COLO829 (cell line): Measurements from ENCODE around the gene HPRT1.

Source experiments
- DNase-seq: peaks from one replicate; pipeline ENCODE4 v3.0.0; 2012; ENCODE audit warnings: low spot score

Gene HPRT1

GRCh38 chrX:134543288-134543687, 83.3 kb downstream of the HPRT1 start:
- DNase-seq = no peak

- DNase-seq = no peak
Measured at GRCh38 chrX:134544135-134544512, 84.2 kb downstream of the HPRT1 start.

GRCh38 chrX:134544513-134545151, 84.7 kb downstream of the HPRT1 start:
- no peak for DNase-seq

- DNase-seq = no peak
Measured at GRCh38 chrX:134545510-134545909, 85.5 kb downstream of the HPRT1 start.

- no peak for DNase-seq
Measured at GRCh38 chrX:134546187-134546586, 86.2 kb downstream of the HPRT1 start.

GRCh38 chrX:134547047-134547679, 87.2 kb downstream of the HPRT1 start:
- DNase-seq = no peak

GRCh38 chrX:134548257-134549201, 88.6 kb downstream of the HPRT1 start:
- DNase-seq = no peak
